SK-N-MC (cell line): ENCODE data around the gene ERG28.

Experiments used
- EZH2 ChIP-seq: fragments of 200-600 bp; sonication (generic); IDR thresholded peaks from one replicate; pipeline ENCODE4 v1.6.1; 2017; ENCODE audit warnings: antibody characterized with exemption
- FOXP2 ChIP-seq: optimal IDR thresholded peaks from 2 replicates; pipeline ENCODE3; 2011; ENCODE audit warnings: mild to moderate bottlenecking, moderate library complexity; ENCODE audit not compliant: insufficient read depth; ENCODE audit errors: extremely low read length, control extremely low read depth

GRCh38 chr14:75640876-75641275 lies 19.8 kb downstream of the ERG28 start:
- TF ChIP-seq FOXP2 (no peak), EZH2 (no peak)
